ENCODE data around the gene CPLANE2. TPM values are rescaled to one million over a fixed set of nuclear protein-coding genes. Genes with fewer than 3 reads are reported as not detected.

Gene CPLANE2
- total RNA-seq, 1 experiment from 2014 or later, result 6.3 TPM

DNA sequence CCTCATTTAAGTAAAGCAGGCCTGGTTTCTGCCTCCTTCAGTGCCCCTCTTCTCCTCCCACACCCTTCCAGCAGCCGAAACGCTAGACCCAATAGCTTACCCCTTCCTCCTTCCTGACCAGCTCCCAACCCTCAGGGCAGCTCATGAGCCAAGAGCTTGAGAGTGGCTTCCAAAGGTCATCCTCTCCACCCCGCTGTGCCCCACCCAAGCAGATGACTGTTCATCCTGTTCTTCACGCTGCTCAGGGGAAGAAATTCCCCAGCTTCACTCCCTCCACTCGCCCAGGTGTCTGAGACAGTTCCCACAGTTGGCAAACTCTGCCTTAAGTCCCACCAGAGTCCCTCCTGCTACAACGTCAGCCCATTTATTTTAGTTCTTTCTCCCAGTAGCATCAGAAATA lies 48.0 kb downstream of the CPLANE2 start:
- Histone ChIP-seq H3K27me3 (ENCODE audit: insufficient read depth, low read length) (no peaks in the 10 kb centered on the region), H3K4me1 (ENCODE audit: insufficient read depth, low read length) (no peaks in the 10 kb centered on the region), H3K18ac (ENCODE audit: insufficient read length, low read depth, low read length) (no peak overlapping the region), H2AK5ac (ENCODE audit: insufficient read length, low read length) (no peak overlapping the region), H3K14ac (ENCODE audit: insufficient read depth, low read length) (no peak overlapping the region), H3K56ac (ENCODE audit: insufficient read length, low read depth, low read length) (no peak overlapping the region), H3T11ph (ENCODE audit: low read length) (no peak overlapping the region), H2AFZ (ENCODE audit: low read length) (no peak overlapping the region), H2BK120ac (ENCODE audit: low read depth, low read length, poor library complexity, severe bottlenecking) (no peak overlapping the region), H3K79me2 (ENCODE audit: insufficient read depth, low read length) (no peaks in the 10 kb centered on the region), H2BK12ac (ENCODE audit: insufficient read length, low read depth, low read length) (no peak overlapping the region), H2BK15ac (ENCODE audit: low read depth, low read length) (no peak overlapping the region), H3K4ac (ENCODE audit: low read depth, low read length) (no peak overlapping the region), H3K9me3 (ENCODE audit: control insufficient read depth, low read depth, low read length) (no peaks in the 10 kb centered on the region), H3K4me2 (ENCODE audit: insufficient read depth, insufficient read length, low read length) (no peak overlapping the region), H3K9ac (ENCODE audit: extremely low read depth, insufficient read length, low read length) (no peak overlapping the region), H3K27ac (ENCODE audit: insufficient read length, low read depth, low read length) (no peak overlapping the region), H4K91ac (ENCODE audit: insufficient read length, low read depth, low read length) (no peak overlapping the region), H2BK20ac (ENCODE audit: low read depth, low read length, poor library complexity, severe bottlenecking) (no peak overlapping the region), H2BK5ac (ENCODE audit: insufficient read length, low read length) (no peak overlapping the region), H3K23me2 (ENCODE audit: insufficient read length, low read depth, low read length, poor library complexity, severe bottlenecking) (no peaks in the 10 kb centered on the region), H3K23ac (ENCODE audit: insufficient read length, low read depth, low read length) (no peak overlapping the region), H4K8ac (replicated peaks; ENCODE audit: insufficient read length, low read depth, low read length) (no peak overlapping the region), H4K20me1 (ENCODE audit: control insufficient read depth, insufficient read depth, insufficient read length) (no peaks in the 10 kb centered on the region), H4K5ac (ENCODE audit: insufficient read length, low read depth, low read length) (no peak overlapping the region), H3K79me1 (ENCODE audit: insufficient read depth, low read depth, low read length, poor library complexity, severe bottlenecking) (no peaks in the 10 kb centered on the region)
- no CpG with 5 or more reads among the region's 6 CpGs for WGBS (ENCODE audit: extremely low coverage, insufficient read length, low lambda C conversion rate)
- Mint-ChIP-seq H3K4me3 (no peak overlapping the region), H3K9me3 (no peaks in the 10 kb centered on the region), H3K4me1 (0 out of 4 replicates have a peak, but pooled peaks cover 0 to 2% of the 10 kb centered on the region in 2 experiments), H3K27me3 (ENCODE audit: low read depth) (peaks cover 12% of the 10 kb centered on the region), H3K27ac (peak overlapping the region in 1 of 3 experiments; percentile 76; a peak in 3 of 7 replicates), H3K36me3 (ENCODE audit: insufficient read depth in 1 of 3, low read depth in 3 of 3) (no peaks in the 10 kb centered on the region)
- TF ChIP-seq CTCF (conservative IDR thresholded peaks at IDR 0.05), result no peak
- no peak for DNase-seq

Measured in H9 (cell line).